DOHH2 (cell line): Measurements from ENCODE around the gene DNTT.
A peak's percentile ranks its signal among the peaks of the same experiment; 100 is the strongest.

Experiments used
- H3F3A ChIP-seq: fragments of 200-600 bp; sonication (generic), shearing (Covaris generic); 2 replicates; pipeline ENCODE4 v1.6.0; 2016; ENCODE audit warnings: antibody characterized with exemption, mild to moderate bottlenecking; ENCODE audit not compliant: control insufficient read depth, insufficient read depth
- H3K27ac ChIP-seq: fragments of 200-600 bp; sonication (generic); 2 replicates; pipeline ENCODE4 v1.5.1; 2014; ENCODE audit warnings: low read depth, mild to moderate bottlenecking, low read length, moderate library complexity
- H3K27me3 ChIP-seq: fragments of 200-600 bp; sonication (generic); 2 replicates; pipeline ENCODE4 v1.6.1; 2014; ENCODE audit warnings: mild to moderate bottlenecking, low read length, mixed read lengths; ENCODE audit not compliant: control insufficient read depth
- H3K36me3 ChIP-seq: fragments of 200-600 bp; sonication (generic); 2 replicates; pipeline ENCODE4 v1.6.1; 2014; ENCODE audit warnings: mild to moderate bottlenecking, low read length, moderate library complexity, mixed read lengths; ENCODE audit not compliant: control insufficient read depth
- H3K4me1 ChIP-seq: fragments of 200-600 bp; sonication (generic); 2 replicates; pipeline ENCODE4 v1.6.1; 2014; ENCODE audit warnings: mild to moderate bottlenecking, low read length, mixed read lengths; ENCODE audit not compliant: control insufficient read depth
- H3K4me2 ChIP-seq: fragments of 200-600 bp; sonication (generic); 2 replicates; pipeline ENCODE4 v1.6.0; 2014; ENCODE audit warnings: mild to moderate bottlenecking, low read length, moderate library complexity
- H3K4me3 ChIP-seq: fragments of 200-600 bp; sonication (generic); 2 replicates; pipeline ENCODE4 v1.5.1; 2014; ENCODE audit warnings: mild to moderate bottlenecking, low read length, mixed read lengths
- H3K79me2 ChIP-seq: fragments of 200-600 bp; sonication (generic); 2 replicates; pipeline ENCODE4 v1.6.1; 2014; ENCODE audit warnings: mild to moderate bottlenecking, low read length, mixed read lengths; ENCODE audit not compliant: control insufficient read depth
- H3K9me2 ChIP-seq: fragments of 200-600 bp; sonication (generic); replicated peaks from 2 replicates; pipeline ENCODE4 v1.6.1; 2014; ENCODE audit warnings: mild to moderate bottlenecking, low read length, mixed read lengths; ENCODE audit not compliant: control insufficient read depth
- H3K9me3 ChIP-seq: fragments of 200-600 bp; sonication (generic); 2 replicates; pipeline ENCODE4 v1.6.1; 2014; ENCODE audit warnings: antibody characterized with exemption, low read length, mixed read lengths; ENCODE audit not compliant: control insufficient read depth, insufficient read depth
- H4K20me1 ChIP-seq: fragments of 200-600 bp; sonication (generic); 2 replicates; pipeline ENCODE4 v1.6.0; 2014; ENCODE audit warnings: low read depth, mild to moderate bottlenecking, antibody characterized with exemption, low read length, moderate library complexity; ENCODE audit not compliant: control insufficient read depth, insufficient read depth
- EZH2phosphoT487 ChIP-seq: fragments of 200-600 bp; sonication (generic); IDR thresholded peaks from 2 replicates; pipeline ENCODE4 v1.6.1; 2017; ENCODE audit warnings: borderline replicate concordance, mild to moderate bottlenecking, antibody characterized with exemption, low read length, moderate library complexity, mixed read lengths
- TF ChIP-seq, protein P1 (sequence below): fragments of 200-600 bp; sonication (generic); IDR thresholded peaks from one replicate; pipeline ENCODE4 v1.5.1; 2014; ENCODE audit warnings: antibody characterized with exemption, mild to moderate bottlenecking, low read depth, low read length; ENCODE audit not compliant: poor library complexity, severe bottlenecking

DNTT gene

DNA sequence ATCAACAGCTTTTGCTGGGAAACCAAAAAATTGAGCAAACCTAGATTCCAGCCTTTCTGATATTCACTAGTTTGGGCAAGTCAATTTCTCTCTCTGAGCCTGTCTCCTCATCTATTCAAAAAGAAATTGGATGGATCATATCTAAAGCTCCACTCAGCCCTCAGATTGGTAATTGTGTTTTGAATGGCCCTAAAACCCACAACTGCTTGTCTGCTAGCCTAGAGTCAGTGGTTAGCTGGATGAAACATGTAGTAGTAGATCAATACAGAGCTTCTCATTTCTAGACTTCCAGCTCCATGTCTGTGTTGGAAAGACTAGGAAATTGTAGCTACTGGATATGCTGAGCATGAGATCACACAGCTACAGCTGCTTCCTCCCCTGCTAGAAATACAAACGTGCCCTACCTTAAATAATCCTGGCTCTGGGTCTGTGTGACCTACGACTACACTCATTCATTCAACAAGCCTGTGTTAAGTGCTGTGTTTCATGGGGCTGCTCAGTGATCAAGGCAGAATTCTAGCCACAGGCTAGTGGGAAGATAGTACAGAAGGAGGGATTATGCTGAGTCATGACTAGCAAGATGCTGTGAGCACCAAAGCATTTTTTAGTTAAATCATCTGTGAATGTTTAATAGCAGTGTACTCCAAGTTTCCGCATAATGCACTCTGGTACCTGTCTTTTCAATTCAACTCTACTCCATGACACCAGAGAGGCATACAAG is 15.7 kb downstream of the DNTT start:
- Histone ChIP-seq H3K4me1 (peaks cover 6% of the 10 kb centered on the region), H3K27ac (no peak overlapping the region), H3K27me3 (no peaks in the 10 kb centered on the region), H4K20me1 (no peaks in the 10 kb centered on the region), H3K4me2 (no peak overlapping the region), H3F3A (no peaks in the 10 kb centered on the region), H3K9me3 (no peaks in the 10 kb centered on the region), H3K79me2 (no peaks in the 10 kb centered on the region), H3K4me3 (no peak overlapping the region), H3K9me2 (no peaks in the 10 kb centered on the region), H3K36me3 (no peaks in the 10 kb centered on the region)
- TF ChIP-seq, protein P1, sequence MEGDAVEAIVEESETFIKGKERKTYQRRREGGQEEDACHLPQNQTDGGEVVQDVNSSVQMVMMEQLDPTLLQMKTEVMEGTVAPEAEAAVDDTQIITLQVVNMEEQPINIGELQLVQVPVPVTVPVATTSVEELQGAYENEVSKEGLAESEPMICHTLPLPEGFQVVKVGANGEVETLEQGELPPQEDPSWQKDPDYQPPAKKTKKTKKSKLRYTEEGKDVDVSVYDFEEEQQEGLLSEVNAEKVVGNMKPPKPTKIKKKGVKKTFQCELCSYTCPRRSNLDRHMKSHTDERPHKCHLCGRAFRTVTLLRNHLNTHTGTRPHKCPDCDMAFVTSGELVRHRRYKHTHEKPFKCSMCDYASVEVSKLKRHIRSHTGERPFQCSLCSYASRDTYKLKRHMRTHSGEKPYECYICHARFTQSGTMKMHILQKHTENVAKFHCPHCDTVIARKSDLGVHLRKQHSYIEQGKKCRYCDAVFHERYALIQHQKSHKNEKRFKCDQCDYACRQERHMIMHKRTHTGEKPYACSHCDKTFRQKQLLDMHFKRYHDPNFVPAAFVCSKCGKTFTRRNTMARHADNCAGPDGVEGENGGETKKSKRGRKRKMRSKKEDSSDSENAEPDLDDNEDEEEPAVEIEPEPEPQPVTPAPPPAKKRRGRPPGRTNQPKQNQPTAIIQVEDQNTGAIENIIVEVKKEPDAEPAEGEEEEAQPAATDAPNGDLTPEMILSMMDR = no peak
- TF ChIP-seq EZH2phosphoT487 = no peak

DNA sequence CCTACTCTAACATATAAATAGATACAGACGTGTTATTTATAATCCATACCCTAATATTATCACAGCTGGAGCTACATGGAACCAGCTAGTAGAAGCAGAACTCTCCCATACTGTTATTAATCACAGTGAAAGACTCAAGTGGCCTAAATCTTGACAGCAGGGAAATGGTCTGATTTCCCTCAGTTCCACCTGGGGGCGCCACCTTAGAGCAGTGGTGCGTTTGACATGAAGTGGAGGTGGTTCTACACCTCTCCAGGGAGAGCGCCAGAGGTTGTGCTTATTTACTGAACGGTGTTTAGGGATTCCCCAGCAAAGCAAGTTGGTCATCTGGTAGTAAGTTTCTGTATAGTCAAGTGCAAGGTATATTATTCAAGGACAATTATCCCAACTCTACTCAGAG is 17.6 kb downstream of the DNTT start:
- Histone ChIP-seq H3F3A (no peaks in the 10 kb centered on the region), H3K36me3 (no peaks in the 10 kb centered on the region), H3K4me3 (no peak overlapping the region), H3K9me2 (no peaks in the 10 kb centered on the region), H3K27me3 (no peaks in the 10 kb centered on the region), H3K4me2 (no peak overlapping the region), H3K79me2 (no peaks in the 10 kb centered on the region), H3K27ac (no peak overlapping the region), H3K4me1 (peaks cover 6% of the 10 kb centered on the region), H3K9me3 (no peaks in the 10 kb centered on the region), H4K20me1 (no peaks in the 10 kb centered on the region)
- TF ChIP-seq, protein P1 = peak; percentile 58
- TF ChIP-seq EZH2phosphoT487 = no peak

GRCh38 chr10:96322275-96322674 is 18.0 kb downstream of the DNTT start:
- Histone ChIP-seq H3K27ac (no peak overlapping the region), H3K4me1 (peaks cover 6% of the 10 kb centered on the region), H3K27me3 (no peaks in the 10 kb centered on the region), H3K9me2 (no peaks in the 10 kb centered on the region), H3K9me3 (no peaks in the 10 kb centered on the region), H3K4me3 (no peak overlapping the region), H3K36me3 (no peaks in the 10 kb centered on the region), H4K20me1 (no peaks in the 10 kb centered on the region), H3F3A (no peaks in the 10 kb centered on the region), H3K79me2 (no peaks in the 10 kb centered on the region), H3K4me2 (no peak overlapping the region)
- TF ChIP-seq, protein P1 = no peak
- no peak for TF ChIP-seq EZH2phosphoT487
